ENCODE measurements around the gene MACROD1.

MACROD1 gene

GRCh38 chr11:64110465-64111375 lies 55.2 kb downstream of the MACROD1 start:
- no peak for DNase-seq (ENCODE audit: low read depth in 2 of 2)
- no peak for TF ChIP-seq CTCF (IDR thresholded peaks at IDR 0.05; ENCODE audit: low read depth, low read length)
- no peak overlapping the region for H3K4me3 ChIP-seq (replicated peaks in 1 of 2; ENCODE audit: low read depth in 2 of 2, low read length in 2 of 2)

DNA sequence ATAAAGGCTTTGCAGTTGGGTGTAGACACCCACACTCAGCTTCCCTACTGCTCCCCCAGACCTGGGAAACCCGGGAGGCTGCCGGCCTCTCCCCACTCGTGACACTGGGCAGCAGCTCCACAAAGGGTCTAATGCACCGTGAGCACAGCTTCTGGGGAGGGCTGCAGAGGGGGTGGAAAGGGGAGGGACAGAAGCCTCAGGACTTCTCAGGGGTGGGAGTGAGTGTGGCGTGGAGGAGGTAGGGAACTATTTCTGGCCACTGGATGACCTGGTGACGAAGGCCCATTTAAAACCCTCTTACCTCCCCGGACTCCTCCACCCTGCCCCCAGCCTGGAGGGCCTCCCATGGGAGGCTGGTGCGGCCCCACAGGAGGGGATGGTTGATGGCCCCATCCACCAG lies 56.6 kb downstream of the MACROD1 start:
- DNase-seq (ENCODE audit: low read depth in 2 of 2) = no peak
- TF ChIP-seq CTCF (IDR thresholded peaks at IDR 0.05; ENCODE audit: low read depth, low read length) = no peak
- H3K4me3 ChIP-seq (replicated peaks in 1 of 2; ENCODE audit: low read depth in 2 of 2, low read length in 2 of 2) = no peak overlapping the region

- H3K4me3 ChIP-seq (replicated peaks in 1 of 2; ENCODE audit: low read depth in 2 of 2, low read length in 2 of 2) = no peak overlapping the region
- no peak for DNase-seq (ENCODE audit: low read depth in 2 of 2)
- TF ChIP-seq CTCF (IDR thresholded peaks at IDR 0.05; ENCODE audit: low read depth, low read length) = no peak
These were observed 58.6 kb downstream of the MACROD1 start for GRCh38 chr11:64107303-64107702.

DNA sequence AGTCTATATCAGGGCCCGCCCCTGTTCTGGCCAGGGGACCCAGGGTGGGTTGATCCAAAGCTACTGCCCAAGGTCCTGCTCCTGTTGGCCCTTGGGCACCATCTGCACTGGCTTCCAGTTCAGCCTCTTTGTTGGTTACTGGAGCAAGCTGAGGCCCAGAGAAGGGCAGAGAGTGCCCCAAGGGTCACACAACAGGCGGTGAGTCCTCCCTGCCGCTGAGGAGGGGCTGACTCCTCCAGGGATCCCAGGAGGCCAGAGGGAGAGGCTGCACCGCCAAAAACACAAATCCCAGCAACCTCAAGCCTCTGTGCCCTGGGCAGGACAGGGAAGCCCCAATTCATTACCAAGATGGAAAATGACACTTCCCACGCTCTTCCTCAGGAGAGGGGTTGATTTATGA lies 61.3 kb downstream of the MACROD1 start:
- TF ChIP-seq CTCF (IDR thresholded peaks at IDR 0.05; ENCODE audit: low read depth, low read length) = no peak
- no peak overlapping the region for H3K4me3 ChIP-seq (replicated peaks in 1 of 2; ENCODE audit: low read depth in 2 of 2, low read length in 2 of 2)
- DNase-seq (ENCODE audit: low read depth in 2 of 2) = no peak

DNA sequence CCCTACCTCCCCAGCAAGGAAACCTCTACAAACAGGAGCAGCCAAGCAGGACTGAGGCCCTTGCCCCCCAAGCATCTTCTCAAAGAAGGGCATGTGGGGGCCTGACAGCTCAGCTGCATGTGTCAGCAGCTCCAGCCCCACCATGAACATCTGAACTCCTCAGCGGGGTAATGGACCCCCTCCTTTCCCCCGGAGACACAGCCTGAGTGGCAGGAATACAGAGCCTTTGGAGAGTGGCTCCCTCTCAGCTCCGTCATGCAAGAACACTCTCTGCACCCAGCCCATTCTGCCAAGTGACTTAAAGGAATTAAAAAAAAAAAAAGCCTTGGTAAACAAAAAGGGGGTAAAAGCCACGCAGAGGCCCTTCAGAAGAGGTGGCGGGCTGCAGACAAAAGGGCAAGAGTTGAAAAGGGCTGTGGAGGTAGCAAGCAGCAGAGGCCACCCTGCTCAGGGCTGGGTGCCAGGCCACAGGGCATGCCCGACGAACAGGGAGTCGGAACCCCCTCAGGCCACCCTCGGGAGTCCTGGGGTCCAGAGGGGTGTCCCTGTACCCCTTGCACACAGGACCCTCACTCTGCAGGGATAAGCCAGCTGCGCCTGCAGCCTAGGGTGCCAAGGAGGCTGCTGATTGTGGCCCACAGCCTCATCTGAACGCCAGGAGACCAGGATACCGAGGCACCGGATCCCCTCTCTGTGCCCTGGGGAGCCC lies 62.5 kb downstream of the MACROD1 start:
- DNase-seq (ENCODE audit: low read depth in 2 of 2) = no peak
- TF ChIP-seq CTCF (IDR thresholded peaks at IDR 0.05; ENCODE audit: low read depth, low read length) = no peak

DNA sequence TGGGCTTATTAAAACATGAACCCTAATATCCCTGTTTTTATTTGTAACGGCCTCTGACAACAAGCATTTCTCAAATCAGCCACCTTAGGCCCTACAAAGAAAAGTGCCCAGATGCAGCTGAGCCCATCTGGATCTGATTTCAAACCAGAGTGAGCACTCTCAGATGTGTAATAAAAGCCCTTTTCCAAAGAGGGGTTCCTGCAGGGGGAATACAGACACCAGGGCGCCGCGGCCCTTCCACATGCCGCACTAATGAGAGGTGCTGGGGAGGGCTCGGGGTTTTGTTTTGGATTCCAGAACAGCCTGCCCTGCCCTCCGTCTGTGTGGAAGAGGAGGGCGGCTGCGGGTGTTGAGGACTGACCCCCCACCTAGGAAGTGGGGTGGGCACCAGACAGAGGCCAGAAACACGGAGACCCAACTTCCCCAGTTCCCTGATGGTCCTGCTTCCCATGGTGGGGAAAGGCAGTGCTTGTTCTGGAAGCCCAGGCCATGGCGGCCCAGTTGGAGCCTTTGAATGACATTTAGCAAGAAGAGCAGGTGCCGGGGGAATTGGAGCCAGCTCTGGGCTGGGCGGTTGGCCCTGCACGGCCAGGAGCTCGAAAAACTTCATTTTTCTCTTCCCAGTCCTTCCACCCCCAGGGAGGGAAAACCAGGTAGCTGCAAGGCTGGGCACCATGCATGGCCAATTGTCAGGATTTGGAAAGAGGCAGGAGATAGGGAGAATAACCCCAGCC lies 63.7 kb downstream of the MACROD1 start:
- no peak for DNase-seq (ENCODE audit: low read depth in 2 of 2)
- no peak overlapping the region for H3K4me3 ChIP-seq (replicated peaks in 1 of 2; ENCODE audit: low read depth in 2 of 2, low read length in 2 of 2)
- TF ChIP-seq CTCF (IDR thresholded peaks at IDR 0.05; ENCODE audit: low read depth, low read length) = no peak

More for the DNA sequence above, 62.5 kb downstream of the MACROD1 start:
- H3K4me3 ChIP-seq (replicated peaks in 1 of 2; ENCODE audit: low read depth in 2 of 2, low read length in 2 of 2) = no peak overlapping the region
